ENCODE measurements around the gene NOXO1. TPM values are rescaled to one million over a fixed set of nuclear protein-coding genes. Genes with fewer than 3 reads are reported as not detected.

Gene NOXO1
- total and polyA plus RNA-seq, 9 of the 15 experiments (the other 6 are each of a cell fraction or from before 2014, with no cell fraction given) = not detected

GRCh38 chr16:2001035-2001434 is 19.8 kb upstream of the NOXO1 start:
- WGBS (ENCODE audit: insufficient coverage, low coverage, missing lambda C conversion rate) = 100% methylated on average over 7 of the region's 19 CpGs
- no TSS peak for BruUV-seq (replicated peaks)
- H3K27me3 ChIP-seq (ENCODE audit: control insufficient read depth in 2 of 2, insufficient read depth in 2 of 2, low read length in 2 of 2) = no peaks in the 10 kb centered on the region
- FAIRE-seq = no peak
- intact Hi-C loops (cut with micrococcal nuclease) = no loop called here
- TF ChIP-seq RBFOX2 (IDR thresholded peaks at IDR 0.05; ENCODE audit: low read depth, low read length) (peak; percentile 8; the same call in 1 of the 2 replicates), ZBTB11 (CRISPR knock-in tag; IDR thresholded peaks at IDR 0.05) (no peak), POLR2G (IDR thresholded peaks at IDR 0.05; ENCODE audit: low read depth, low read length) (peak; percentile 10; the same call in 1 of the 2 replicates)
- no peak for DNase-seq (ENCODE audit: extremely low read depth in 1 of 4, low spot score in 3 of 4)
- H3K27ac ChIP-seq (ENCODE audit: extremely low read depth, low read depth, low read length) = no peak overlapping the region
- H3K36me3 ChIP-seq (ENCODE audit: control insufficient read depth, insufficient read depth, low read length) = peaks cover 94% of the 10 kb centered on the region
- POLR2A ChIA-PET = interaction anchor here (0.7 kb wide), 1 partner anchor 154 kb away, joined by 4 read pairs; the partner anchor contains the start of gene TRAF7
- no peak overlapping the region for H3K4me3 ChIP-seq
- H3K9me1 ChIP-seq (ENCODE audit: control insufficient read depth, insufficient read depth, low read length) = peaks cover 5% of the 10 kb centered on the region
- peaks cover 40% of the 10 kb centered on the region for H3K79me2 ChIP-seq (ENCODE audit: control insufficient read depth, insufficient read depth, low read length)
- no peak overlapping the region for H2AFZ ChIP-seq (ENCODE audit: low read depth, low read length)
- H3K9ac ChIP-seq (ENCODE audit: insufficient read depth in 1 of 2, low read depth in 2 of 2, low read length in 2 of 2) = no peak overlapping the region; a peak in 2 of 4 replicates
- no peak for ATAC-seq
- peaks cover 21% of the 10 kb centered on the region for H4K20me1 ChIP-seq (replicated peaks; ENCODE audit: control insufficient read depth, insufficient read depth, low read length)
- in situ Hi-C loops (cut with MboI) = no loop called here
- H3K9me3 ChIP-seq (replicated peaks; ENCODE audit: control insufficient read depth, insufficient read depth, low read depth, low read length) = no peaks in the 10 kb centered on the region
- CTCF ChIA-PET (ENCODE audit: low intra/inter-chr PET ratio) = no interaction called here
- no peak overlapping the region for H3K4me2 ChIP-seq (ENCODE audit: insufficient read depth, low read length)
- peaks cover 7 to 73% of the 10 kb centered on the region in 2 experiments for H3K4me1 ChIP-seq (replicated peaks in 1 of 2; ENCODE audit: control insufficient read depth in 2 of 2, insufficient read depth in 2 of 2, low read length in 2 of 2)

Measured in K562 (cell line).